Heart left ventricle (tissue), 16 donors: ENCODE data around the gene UPF2. TPM values are rescaled to one million over a fixed set of nuclear protein-coding genes. Genes with fewer than 3 reads are reported as not detected.

Experiments used
- ATAC-seq, 4 donors: fragments of 200-7000 bp; cut with Tn5 transposase; one replicate each; pipeline ENCODE4 v1.9.1; 2020 to 2022; ENCODE audit warnings: moderate library complexity in 4 of 4, mild to moderate bottlenecking in 3 of 4, moderate number of reproducible peaks in 1 of 4
- DNase-seq, 5 donors: peaks; one replicate each; pipeline ENCODE4 v3.0.0-alpha.2; 2020
- H3K27ac ChIP-seq, 12 donors: fragments of 200-600 bp; sonication (generic) in 4 of 12; one replicate each; pipeline versions ENCODE4 v1.5.0 to v1.8.0; 2016 to 2022; ENCODE audit warnings: mild to moderate bottlenecking in 2 of 12
- H3K27me3 ChIP-seq, 9 donors: fragments of 200-600 bp; sonication (generic) in 2 of 9; one replicate each; pipeline versions ENCODE4 v1.5.1 to v1.8.0; 2016 to 2022; ENCODE audit warnings: mild to moderate bottlenecking in 3 of 9
- H3K36me3 ChIP-seq, 9 donors: fragments of 200-600 bp; sonication (generic) in 2 of 9; one replicate each; pipeline versions ENCODE4 v1.5.0 to v1.8.0; 2018 to 2022; ENCODE audit warnings: mild to moderate bottlenecking in 2 of 9
- H3K4me1 ChIP-seq, 12 donors: fragments of 200-600 bp; sonication (generic) in 4 of 12; one replicate each; pipeline versions ENCODE4 v1.5.0 to v1.8.0; 2016 to 2022; ENCODE audit warnings: mild to moderate bottlenecking in 3 of 12
- H3K4me3 ChIP-seq, 12 donors: fragments of 200-600 bp; sonication (generic) in 4 of 12; one replicate each; pipeline versions ENCODE4 v1.5.0 to v1.8.0; 2017 to 2022; ENCODE audit warnings: mild to moderate bottlenecking in 9 of 12, moderate library complexity in 4 of 12
- H3K9me3 ChIP-seq, 12 donors: fragments of 200-600 bp; sonication (generic) in 4 of 12; one replicate each; pipeline versions ENCODE4 v1.5.0 to v1.8.0; 2016 to 2022; ENCODE audit warnings: mild to moderate bottlenecking in 1 of 12
- CTCF ChIP-seq, 12 donors: fragments of 200-600 bp; sonication (generic) in 4 of 12; IDR thresholded peaks; one replicate each; pipeline versions ENCODE4 v1.5.0 to v1.8.0; 2018 to 2022; ENCODE audit warnings: antibody characterized with exemption in 12 of 12, mild to moderate bottlenecking in 5 of 12
- POLR2A ChIP-seq, 2 donors: fragments of 450-650 bp; IDR thresholded peaks; one replicate each; pipeline ENCODE4 v1.6.1; 2017; ENCODE audit warnings: antibody characterized with exemption in 2 of 2, mild to moderate bottlenecking in 2 of 2, moderate library complexity in 2 of 2
- WGBS, 4 donors: extraction: QIAGEN DNeasy Blood & Tissue Kit in 2 of 4; methylation state at CpG; one replicate each; pipeline versions ENCODE4 v1.1.5 to v1.1.7; 2013 to 2018; 5-methylcytosine and 5-hydroxymethylcytosine counted together
- intact Hi-C, 10 donors: fragments of 100-400 bp; cut with DNase I; formaldehyde crosslinking; loops; one replicate each; pipeline versions ENCODE4 v1.11.1 to v1.14.2; 2022
- polyA plus RNA-seq, 2 donors: library from polyadenylated mRNA; stranded (reverse); fragments of 200-250 nt; gene quantifications; one replicate each; pipeline ENCODE4 v1.2.3, GENCODE V29; 2013
- total RNA-seq, 9 donors: library from RNA; depleted of rRNA in 2 of 9; stranded (reverse); fragments of >200 nt in 2 of 9; fragmentation: NEBNext Ultra II Directional in 3 of 9; extraction: Animal tissue kit (Norgen Biotek cat#: 25700) in 3 of 9; gene quantifications; one replicate each; pipeline versions ENCODE4 v1.1.0 to v1.2.4, GENCODE V29; 2016 to 2023
- donor health status: ischemic (EF 13 %, LVEDD 7.1; RV severe dilation, severe dysfunction).
- donor health status: healthy with polysubstance abuse.
- donor health status: DM: no; HTN: yes; CAD: no.
- donor health status: DM: no; HTN: no; CAD: no.
- donor health status: ischemic (EF 25% LVEDD 6.9; RV normal size, moderate dysfunction).
- donor health status: ischemic (EF 25% LVEDD 5.7; RV mildly dilated, moderate dysfunction).
- donor health status: healthy.
- donor health status: DM: yes; HTN: yes; CAD: no.
- donor health status: ischemic (EF 35%, LVEDD 5.7; RV mildly dilated, moderate dysfunction).
- donor health status: nonischemic (EF 11% LVEDD 7.7; RV severe dilation, severe dysfunction).
- donor health status: DM: yes; HTN: yes; CAD: no.
- donor health status: PGD.
- donor health status: ischemic (EF 29% LVEDD 5.4; RV normal size, mild dysfunction).
- donor health status: nonischemic (EF 23%, LVEDD 6.1; RV moderate dilation, normal function).

UPF2 gene
- total and polyA plus RNA-seq, 11 donors: 7.9 to 20.9 (median 15.7) TPM

DNA sequence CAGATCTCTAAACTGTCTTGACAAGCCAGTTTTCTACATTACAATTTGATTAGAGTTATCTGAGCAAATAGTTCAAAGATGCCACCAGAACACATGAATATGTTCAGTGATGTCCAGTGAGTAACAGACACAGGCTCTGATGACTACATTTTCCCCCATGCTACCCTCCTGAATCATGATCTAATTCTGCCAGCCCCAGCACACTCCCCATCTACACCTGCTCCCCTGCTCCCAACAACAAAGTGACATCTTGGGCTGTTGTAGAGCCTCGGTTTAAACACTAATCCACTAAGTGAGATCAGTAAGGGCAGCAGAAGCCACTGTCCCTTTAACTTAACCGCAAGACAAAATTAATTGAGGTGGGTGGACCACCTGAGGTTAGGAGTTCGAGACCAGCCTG, 114.9 kb downstream of the UPF2 start:
- Histone ChIP-seq H3K27ac (no peak overlapping the region), H3K36me3 (peaks cover 0 to 96% (median 86%) of the 10 kb centered on the region in 9 donors), H3K27me3 (no peaks in the 10 kb centered on the region), H3K9me3 (no peaks in the 10 kb centered on the region), H3K4me3 (no peak overlapping the region), H3K4me1 (no peaks in the 10 kb centered on the region)
- TF ChIP-seq CTCF (IDR thresholded peaks at IDR 0.05): no peak
- intact Hi-C loops: no loop called here
- no peak for ATAC-seq
- no peak for DNase-seq
- 94 to 97% (median 96%) methylated on average over 3 of the region's 3 CpGs for WGBS, 4 donors

DNA sequence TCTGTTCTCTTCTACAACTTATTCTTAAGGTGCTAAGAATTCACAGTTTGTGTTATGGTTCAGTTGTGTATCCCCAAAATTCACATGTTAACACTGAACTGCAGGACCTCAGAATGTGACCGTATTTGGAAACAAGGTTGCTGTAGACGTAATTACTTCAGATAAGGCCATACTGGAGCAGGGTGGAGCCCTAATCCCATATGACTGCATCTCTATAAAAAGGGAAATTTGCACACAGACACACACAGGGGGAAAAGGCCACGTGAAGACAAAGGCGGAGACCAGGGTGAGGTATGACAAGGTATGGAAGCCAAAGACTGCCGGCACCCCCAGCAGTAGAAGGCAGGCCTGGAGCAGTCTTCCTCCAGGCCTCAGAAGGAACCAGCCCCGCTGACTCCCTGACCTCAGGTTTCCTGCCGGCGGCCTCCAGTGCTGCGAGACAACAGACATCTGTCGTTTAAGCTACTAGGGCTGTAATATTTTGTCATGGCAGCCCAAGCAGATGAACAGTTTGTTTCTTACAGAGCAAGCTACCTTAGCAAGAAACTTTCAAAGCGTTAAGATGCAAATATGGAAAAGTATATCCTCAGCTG, 120.7 kb downstream of the UPF2 start:
- TF ChIP-seq CTCF (IDR thresholded peaks at IDR 0.05) (no peak), POLR2A (IDR thresholded peaks at IDR 0.05) (no peak)
- Histone ChIP-seq H3K36me3 (peaks cover 0 to 78% (median 69%) of the 10 kb centered on the region in 9 donors), H3K4me1 (no peaks in the 10 kb centered on the region), H3K9me3 (no peaks in the 10 kb centered on the region), H3K27me3 (no peaks in the 10 kb centered on the region), H3K4me3 (no peak overlapping the region), H3K27ac (no peak overlapping the region)
- DNase-seq: no peak
- 55 to 67% (median 61%) methylated on average over 11 of the region's 11 CpGs for WGBS, 4 donors
- ATAC-seq: peak in 1 of 4 donors; percentile 18
- intact Hi-C loops: no loop called here

DNA sequence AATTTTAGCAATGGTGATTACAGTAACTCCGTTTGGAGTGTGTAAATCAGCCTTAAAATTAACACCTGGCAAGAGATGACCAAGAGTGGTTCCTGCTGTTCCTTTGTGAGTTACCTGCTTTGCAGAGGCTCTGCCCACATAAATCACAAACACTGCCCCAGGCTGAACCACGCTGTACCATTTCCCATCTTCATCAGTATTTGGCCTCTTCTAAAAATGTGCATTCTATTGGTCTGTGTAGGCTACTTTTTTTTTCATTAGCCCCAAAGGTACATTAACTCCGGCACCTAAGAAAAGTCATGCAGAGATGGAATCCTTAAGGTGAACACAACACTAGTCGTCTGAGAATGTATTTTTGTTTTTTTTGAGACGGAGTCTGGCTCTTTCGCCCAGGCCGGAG, 123.3 kb downstream of the UPF2 start:
- no peak for TF ChIP-seq POLR2A (IDR thresholded peaks at IDR 0.05)
- TF ChIP-seq CTCF (IDR thresholded peaks at IDR 0.05): no peak
- ATAC-seq (no peak), DNase-seq (no peak)
- Histone ChIP-seq H3K4me3 (no peak overlapping the region), H3K27me3 (no peaks in the 10 kb centered on the region), H3K4me1 (no peaks in the 10 kb centered on the region), H3K36me3 (peaks cover 0 to 52% (median 43%) of the 10 kb centered on the region in 9 donors), H3K9me3 (no peaks in the 10 kb centered on the region), H3K27ac (no peak overlapping the region)
- intact Hi-C loops: no loop called here
- WGBS, 4 donors: 90 to 93% (median 91%) methylated on average over 7 of the region's 7 CpGs

DNA sequence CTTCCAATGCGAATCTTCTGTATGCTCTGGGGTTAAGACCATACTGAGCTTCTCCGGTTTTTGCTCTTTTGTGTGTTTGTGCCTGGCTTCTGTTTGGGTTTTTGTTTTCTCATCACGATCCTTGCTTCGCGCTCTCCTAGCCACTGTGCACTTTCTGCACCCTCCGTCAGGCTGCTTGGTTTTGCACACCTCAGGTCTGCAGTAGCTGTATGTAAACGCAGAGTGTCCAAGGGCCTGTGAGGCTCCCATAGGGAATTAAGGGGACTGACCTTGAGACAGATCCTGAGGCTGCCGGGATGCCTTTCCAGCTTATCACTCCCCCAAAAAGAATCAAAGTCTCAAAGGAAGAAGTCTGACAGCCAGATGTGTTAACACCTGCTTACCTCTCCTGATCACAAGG, 124.2 kb downstream of the UPF2 start:
- H3K9me3 ChIP-seq: no peaks in the 10 kb centered on the region
- TF ChIP-seq POLR2A (IDR thresholded peaks at IDR 0.05): no peak
- no peak for TF ChIP-seq CTCF (IDR thresholded peaks at IDR 0.05)
- WGBS, 4 donors: 77 to 86% (median 81%) methylated on average over 8 of the region's 8 CpGs
- H3K36me3 ChIP-seq: peaks cover 0 to 45% (median 39%) of the 10 kb centered on the region in 9 donors
- ATAC-seq (no peak), DNase-seq (no peak)
- intact Hi-C loops: no loop called here
- no peak overlapping the region for H3K4me3 ChIP-seq
- no peaks in the 10 kb centered on the region for H3K27me3 ChIP-seq
- no peaks in the 10 kb centered on the region for H3K4me1 ChIP-seq
- no peak overlapping the region for H3K27ac ChIP-seq
